Measurements from ENCODE around the gene TMTC1. TPM values are rescaled to one million over a fixed set of nuclear protein-coding genes. Genes with fewer than 3 reads are reported as not detected.

Gene TMTC1
- total and polyA plus RNA-seq, 9 of the 15 experiments (the other 6 are each of a cell fraction or from before 2014, with no cell fraction given) = under 0.01 to 0.18 (median 0.06) TPM; not detected in 2

DNA sequence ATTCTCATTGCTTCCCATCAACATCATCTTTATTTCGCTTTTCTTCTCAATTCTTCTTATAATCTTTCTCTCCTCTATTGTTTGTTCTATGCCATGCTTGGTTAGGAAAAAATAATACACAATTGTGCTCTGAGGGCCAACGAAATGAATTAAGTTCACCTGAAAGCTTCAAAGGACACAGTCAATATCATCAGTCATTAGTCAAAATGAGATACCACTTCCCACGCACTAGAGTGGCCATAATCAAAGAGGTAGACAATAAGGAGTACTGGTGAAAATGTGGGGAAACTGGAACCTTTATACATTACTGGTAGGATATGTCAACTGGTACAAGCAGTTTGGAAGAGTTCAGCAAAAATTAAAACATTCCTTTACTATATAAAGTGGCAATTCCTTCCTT is 91.5 kb downstream of the TMTC1 start (continued):
- TF ChIP-seq, protein P1, sequence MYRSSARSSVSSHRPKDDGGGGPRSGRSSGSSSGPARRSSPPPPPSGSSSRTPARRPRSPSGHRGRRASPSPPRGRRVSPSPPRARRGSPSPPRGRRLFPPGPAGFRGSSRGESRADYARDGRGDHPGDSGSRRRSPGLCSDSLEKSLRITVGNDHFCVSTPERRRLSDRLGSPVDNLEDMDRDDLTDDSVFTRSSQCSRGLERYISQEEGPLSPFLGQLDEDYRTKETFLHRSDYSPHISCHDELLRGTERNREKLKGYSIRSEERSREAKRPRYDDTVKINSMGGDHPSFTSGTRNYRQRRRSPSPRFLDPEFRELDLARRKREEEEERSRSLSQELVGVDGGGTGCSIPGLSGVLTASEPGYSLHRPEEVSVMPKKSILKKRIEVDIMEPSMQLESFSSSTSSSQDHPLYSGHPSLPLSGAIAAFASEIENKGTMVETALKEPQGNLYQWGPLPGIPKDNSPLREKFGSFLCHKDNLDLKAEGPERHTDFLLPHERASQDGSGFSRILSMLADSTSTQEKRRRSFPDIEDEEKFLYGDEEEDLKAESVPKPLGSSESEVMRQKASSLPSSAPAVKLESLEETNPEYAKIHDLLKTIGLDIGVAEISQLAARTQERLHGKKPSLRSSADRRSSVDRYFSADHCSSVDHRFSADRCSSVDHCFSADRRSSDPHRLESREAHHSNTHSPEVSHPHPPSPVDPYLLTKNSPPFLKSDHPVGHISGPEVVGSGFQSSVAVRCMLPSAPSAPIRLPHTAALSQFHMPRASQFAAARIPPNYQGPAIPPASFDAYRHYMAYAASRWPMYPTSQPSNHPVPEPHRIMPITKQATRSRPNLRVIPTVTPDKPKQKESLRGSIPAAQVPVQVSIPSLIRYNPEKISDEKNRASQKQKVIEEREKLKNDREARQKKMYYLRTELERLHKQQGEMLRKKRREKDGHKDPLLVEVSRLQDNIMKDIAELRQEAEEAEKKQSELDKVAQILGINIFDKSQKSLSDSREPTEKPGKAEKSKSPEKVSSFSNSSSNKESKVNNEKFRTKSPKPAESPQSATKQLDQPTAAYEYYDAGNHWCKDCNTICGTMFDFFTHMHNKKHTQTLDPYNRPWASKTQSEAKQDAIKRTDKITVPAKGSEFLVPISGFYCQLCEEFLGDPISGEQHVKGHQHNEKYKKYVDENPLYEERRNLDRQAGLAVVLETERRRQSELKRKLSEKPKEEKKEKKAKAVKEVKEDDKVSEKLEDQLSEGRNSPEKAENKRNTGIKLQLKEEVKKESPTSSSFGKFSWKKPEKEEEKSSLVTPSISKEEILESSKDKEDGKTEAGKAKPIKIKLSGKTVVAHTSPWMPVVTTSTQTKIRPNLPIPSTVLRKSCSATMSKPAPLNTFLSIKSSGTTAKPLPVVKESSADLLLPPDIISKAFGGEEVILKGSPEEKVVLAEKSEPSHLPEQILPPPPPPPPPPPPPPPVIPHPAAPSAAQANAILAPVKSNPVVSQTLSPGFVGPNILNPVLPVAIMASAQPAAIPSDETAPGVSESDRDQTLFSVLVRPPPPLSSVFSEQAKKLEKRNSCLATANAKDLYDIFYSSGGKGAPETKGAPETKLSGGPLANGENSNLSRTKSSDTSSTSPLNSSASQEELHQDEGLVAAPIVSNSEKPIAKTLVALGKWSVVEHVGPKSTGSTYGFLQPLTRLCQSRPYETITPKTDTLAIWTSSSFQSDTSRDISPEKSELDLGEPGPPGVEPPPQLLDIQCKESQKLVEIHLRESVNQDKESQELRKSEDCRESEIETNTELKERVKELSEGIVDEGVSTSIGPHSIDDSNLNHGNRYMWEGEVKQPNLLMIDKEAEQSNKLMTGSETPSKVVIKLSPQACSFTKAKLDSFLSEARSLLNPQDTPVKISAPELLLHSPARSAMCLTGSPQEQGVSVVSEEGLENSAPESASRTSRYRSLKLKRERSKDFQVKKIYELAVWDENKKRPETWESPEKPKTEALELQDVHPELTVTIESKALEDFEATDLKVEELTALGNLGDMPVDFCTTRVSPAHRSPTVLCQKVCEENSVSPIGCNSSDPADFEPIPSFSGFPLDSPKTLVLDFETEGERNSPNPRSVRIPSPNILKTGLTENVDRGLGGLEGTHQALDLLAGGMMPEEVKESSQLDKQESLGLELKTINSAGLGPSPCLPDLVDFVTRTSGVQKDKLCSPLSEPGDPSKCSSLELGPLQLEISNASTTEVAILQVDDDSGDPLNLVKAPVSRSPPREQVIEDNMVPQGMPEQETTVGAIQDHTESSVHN (IDR thresholded peaks at IDR 0.05; ENCODE audit: borderline replicate concordance in 1 of 2, low read depth in 1 of 2) = no peak
- TF ChIP-seq KLF6 (CRISPR knock-in tag; IDR thresholded peaks at IDR 0.05; ENCODE audit: borderline replicate concordance) (no peak), STAT5B (CRISPR knock-in tag; IDR thresholded peaks at IDR 0.05) (no peak), ZNF766 (CRISPR knock-in tag; conservative IDR thresholded peaks at IDR 0.05) (no peak)
- TF ChIP-seq, protein P2, sequence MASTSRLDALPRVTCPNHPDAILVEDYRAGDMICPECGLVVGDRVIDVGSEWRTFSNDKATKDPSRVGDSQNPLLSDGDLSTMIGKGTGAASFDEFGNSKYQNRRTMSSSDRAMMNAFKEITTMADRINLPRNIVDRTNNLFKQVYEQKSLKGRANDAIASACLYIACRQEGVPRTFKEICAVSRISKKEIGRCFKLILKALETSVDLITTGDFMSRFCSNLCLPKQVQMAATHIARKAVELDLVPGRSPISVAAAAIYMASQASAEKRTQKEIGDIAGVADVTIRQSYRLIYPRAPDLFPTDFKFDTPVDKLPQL (IDR thresholded peaks at IDR 0.05; ENCODE audit: extremely low read depth, insufficient read length) = no peak

Measured in K562 (cell line).